CD4-positive, alpha-beta memory T cell (primary cell): ENCODE measurements around the gene ANKS3. TPM values are rescaled to one million over a fixed set of nuclear protein-coding genes. Genes with fewer than 3 reads are reported as not detected.

Experiments used
- CTCF ChIA-PET: fragments of 350-600 bp; sonication (Branson Sonifier 250); formaldehyde crosslinking; loops from one replicate; lab custom pipeline; 2021; ENCODE audit warnings: inconsistent platforms; ENCODE audit not compliant: partially characterized antibody; lab: Charles Lee
- POLR2A ChIA-PET: fragments of 350-600 bp; sonication (Branson Sonifier 250); formaldehyde crosslinking; loops from one replicate; lab custom pipeline; 2021; ENCODE audit not compliant: partially characterized antibody; lab: Charles Lee
- DNase-seq, 5 donors: peaks; one replicate each; pipeline versions ENCODE4 v3.0.0 to v3.0.0-alpha.2; 2020 to 2022; ENCODE audit warnings: mixed read lengths in 1 of 5
- H3K27ac ChIP-seq: one replicate; pipeline ENCODE4 v1.7.0; 2013; ENCODE audit warnings: low read depth, low read length
- H3K27me3 ChIP-seq: 2 replicates; pipeline ENCODE4 v1.7.0; 2013; ENCODE audit warnings: mild to moderate bottlenecking, low read length, moderate library complexity; ENCODE audit not compliant: insufficient read depth
- H3K36me3 ChIP-seq: 2 replicates; pipeline ENCODE4 v1.7.0; 2013; ENCODE audit warnings: mild to moderate bottlenecking, low read length, moderate library complexity; ENCODE audit not compliant: insufficient read depth
- H3K4me1 ChIP-seq: 2 replicates; pipeline ENCODE4 v1.7.0; 2013; ENCODE audit warnings: mild to moderate bottlenecking, low read length, moderate library complexity; ENCODE audit not compliant: insufficient read depth
- H3K4me3 ChIP-seq, 2 donors: one replicate each; pipeline ENCODE4 v1.7.0; 2013; ENCODE audit warnings: low read length in 2 of 2, mild to moderate bottlenecking in 1 of 2
- H3K9me3 ChIP-seq, 2 donors: one replicate each; pipeline ENCODE4 v1.7.0; 2013; ENCODE audit warnings: low read length in 2 of 2, control low read depth in 1 of 2; ENCODE audit not compliant: control insufficient read depth in 1 of 2
- H3K27ac Mint-ChIP-seq, 7 donors: one replicate each; pipeline ENCODE4 v1.8.0; 2020 to 2021; ENCODE audit warnings: mixed read lengths in 7 of 7, mild to moderate bottlenecking in 6 of 7, inconsistent platforms in 3 of 7, moderate library complexity in 3 of 7
- H3K27me3 Mint-ChIP-seq, 2 donors: one replicate each; pipeline ENCODE4 v1.8.0; 2020 to 2021; ENCODE audit warnings: mixed read lengths in 2 of 2
- H3K36me3 Mint-ChIP-seq, 2 donors: one replicate each; pipeline ENCODE4 v1.8.0; 2020 to 2021; ENCODE audit warnings: mixed read lengths in 2 of 2, inconsistent platforms in 1 of 2, mild to moderate bottlenecking in 1 of 2
- H3K4me1 Mint-ChIP-seq, 4 donors: one replicate each; pipeline ENCODE4 v1.8.0; 2020 to 2021; ENCODE audit warnings: mixed read lengths in 4 of 4, mild to moderate bottlenecking in 1 of 4
- H3K4me3 Mint-ChIP-seq, 8 donors: one replicate each; pipeline ENCODE4 v1.8.0; 2020 to 2021; ENCODE audit warnings: mixed read lengths in 8 of 8, mild to moderate bottlenecking in 7 of 8, moderate library complexity in 6 of 8, inconsistent platforms in 3 of 8
- H3K9me3 Mint-ChIP-seq, 8 donors: one replicate each; pipeline ENCODE4 v1.8.0; 2020 to 2021; ENCODE audit warnings: mixed read lengths in 8 of 8, mild to moderate bottlenecking in 5 of 8, inconsistent platforms in 3 of 8, moderate library complexity in 1 of 8
- intact Hi-C: fragments of 100-400 bp; cut with micrococcal nuclease; formaldehyde crosslinking; loops from one replicate; pipeline ENCODE4 v1.15.1; 2023
- polyA plus RNA-seq, 2 donors: library from polyadenylated mRNA; unstranded; fragments of 300-500 nt; fragmentation: Illumina TruSeq; gene quantifications; one replicate each; pipeline ENCODE4 v1.2.3, GENCODE V29; 2021
- total RNA-seq, 2 experiments: library from RNA; stranded (reverse); gene quantifications; one replicate each; pipeline ENCODE4 v1.2.3, GENCODE V29; 2021

Gene ANKS3
- total and polyA plus RNA-seq, 4 experiments from 2014 or later: 0.91 to 33.9 (median 17.1) TPM

GRCh38 chr16:4754865-4755264 is 20.8 kb upstream of the ANKS3 start:
- POLR2A ChIA-PET: no interaction called here
- Mint-ChIP-seq H3K27ac (no peak overlapping the region), H3K9me3 (peaks cover 0 to 2% (median 0%) of the 10 kb centered on the region in 8 donors), H3K36me3 (peaks cover 39 to 49% of the 10 kb centered on the region in 2 donors), H3K4me1 (peaks cover 0 to 5% (median under 1%) of the 10 kb centered on the region in 4 donors), H3K4me3 (no peak overlapping the region), H3K27me3 (no peaks in the 10 kb centered on the region)
- H3K9me3 ChIP-seq: no peaks in the 10 kb centered on the region
- no peak for DNase-seq
- no peak overlapping the region for H3K4me3 ChIP-seq
- CTCF ChIA-PET: no interaction called here
- no peaks in the 10 kb centered on the region for H3K4me1 ChIP-seq
- H3K36me3 ChIP-seq: peaks cover 48% of the 10 kb centered on the region
- intact Hi-C loops: no loop called here
- H3K27me3 ChIP-seq: no peaks in the 10 kb centered on the region
- H3K27ac ChIP-seq: no peak overlapping the region

- Histone ChIP-seq H3K4me3 (no peak overlapping the region), H3K36me3 (peaks cover 33% of the 10 kb centered on the region), H3K27ac (no peak overlapping the region), H3K4me1 (no peaks in the 10 kb centered on the region), H3K27me3 (no peaks in the 10 kb centered on the region), H3K9me3 (no peaks in the 10 kb centered on the region)
- Mint-ChIP-seq H3K9me3 (peaks cover 0 to 2% (median 0%) of the 10 kb centered on the region in 8 donors), H3K36me3 (peaks cover 30 to 36% of the 10 kb centered on the region in 2 donors), H3K4me1 (peaks cover 0 to 14% (median 0%) of the 10 kb centered on the region in 4 donors), H3K27ac (no peak overlapping the region), H3K4me3 (no peak overlapping the region), H3K27me3 (no peaks in the 10 kb centered on the region)
- intact Hi-C loops: no loop called here
- ChIA-PET POLR2A (interaction anchor here (0.5 to 1.0 kb wide), 2 partner anchors 15 kb away, joined by 3 read pairs; no protein-coding TSS in a partner anchor), CTCF (no interaction called here)
- no peak for DNase-seq
Observed at GRCh38 chr16:4753227-4753626, 19.2 kb upstream of the ANKS3 start.

- Mint-ChIP-seq H3K27ac (no peak overlapping the region), H3K4me3 (no peak overlapping the region), H3K9me3 (peaks cover 0 to 2% (median 0%) of the 10 kb centered on the region in 8 donors), H3K36me3 (peaks cover 30 to 34% of the 10 kb centered on the region in 2 donors), H3K4me1 (peaks cover 1 to 21% (median 6%) of the 10 kb centered on the region in 4 donors), H3K27me3 (no peaks in the 10 kb centered on the region)
- Histone ChIP-seq H3K4me3 (no peak overlapping the region), H3K9me3 (no peaks in the 10 kb centered on the region), H3K36me3 (peaks cover 30% of the 10 kb centered on the region), H3K4me1 (no peaks in the 10 kb centered on the region), H3K27ac (no peak overlapping the region), H3K27me3 (no peaks in the 10 kb centered on the region)
- DNase-seq: no peak
- intact Hi-C loops: no loop called here
- ChIA-PET POLR2A (interaction anchor here (0.5 to 1.2 kb wide), 2 partner anchors 16 kb away, joined by 3 read pairs; no protein-coding TSS in a partner anchor), CTCF (no interaction called here)
Observed at GRCh38 chr16:4752351-4753100, 18.5 kb upstream of the ANKS3 start.

DNA sequence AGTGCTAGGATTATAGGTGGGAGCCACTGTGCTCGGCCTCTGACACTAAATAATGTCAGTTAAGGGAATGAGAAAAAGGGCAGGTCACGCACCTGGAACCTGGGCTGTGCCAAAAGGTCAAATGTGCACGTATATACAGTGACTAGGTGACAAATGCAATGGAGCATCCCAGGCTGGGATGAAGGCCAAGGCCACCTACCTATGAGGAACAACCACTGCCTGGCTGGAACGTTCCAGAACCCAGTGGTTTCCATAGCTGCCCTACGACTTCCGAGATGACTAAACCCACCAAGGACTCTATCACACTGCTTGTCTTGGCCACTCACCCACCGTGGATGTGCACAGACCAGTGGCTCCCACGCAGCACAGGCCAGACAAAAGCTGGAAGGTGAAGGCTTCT is 16.8 kb upstream of the ANKS3 start:
- H3K4me1 ChIP-seq: no peaks in the 10 kb centered on the region
- Mint-ChIP-seq H3K4me1 (peaks cover 1 to 22% (median 8%) of the 10 kb centered on the region in 4 donors), H3K27me3 (no peaks in the 10 kb centered on the region), H3K36me3 (peaks cover 24 to 27% of the 10 kb centered on the region in 2 donors), H3K27ac (no peak overlapping the region), H3K9me3 (peaks cover 0 to 2% (median 0%) of the 10 kb centered on the region in 8 donors), H3K4me3 (no peak overlapping the region)
- H3K4me3 ChIP-seq: no peak overlapping the region
- H3K9me3 ChIP-seq: no peaks in the 10 kb centered on the region
- intact Hi-C loops: no loop called here
- ChIA-PET CTCF (no interaction called here), POLR2A (interaction anchor here (0.6 to 1.2 kb wide), 2 partner anchors 8 to 18 kb away, joined by 3 to 4 read pairs; no protein-coding TSS in a partner anchor)
- H3K36me3 ChIP-seq: peaks cover 30% of the 10 kb centered on the region
- DNase-seq: no peak
- H3K27ac ChIP-seq: no peak overlapping the region
- H3K27me3 ChIP-seq: no peaks in the 10 kb centered on the region

- Mint-ChIP-seq H3K4me1 (peaks cover 1 to 19% (median 8%) of the 10 kb centered on the region in 4 donors), H3K27ac (peak overlapping the region in 1 of 7 donors; percentile 53), H3K36me3 (peaks cover 16 to 21% of the 10 kb centered on the region in 2 donors), H3K4me3 (no peak overlapping the region), H3K27me3 (no peaks in the 10 kb centered on the region), H3K9me3 (no peaks in the 10 kb centered on the region)
- no peak for DNase-seq
- Histone ChIP-seq H3K9me3 (no peaks in the 10 kb centered on the region), H3K27me3 (no peaks in the 10 kb centered on the region), H3K4me3 (no peak overlapping the region), H3K27ac (no peak overlapping the region), H3K36me3 (peaks cover 27% of the 10 kb centered on the region), H3K4me1 (no peaks in the 10 kb centered on the region)
- ChIA-PET POLR2A (interaction anchor here (0.6 kb wide), 1 partner anchor 12 kb away, joined by 3 read pairs; no protein-coding TSS in a partner anchor), CTCF (no interaction called here)
- intact Hi-C loops: no loop called here
Observed at GRCh38 chr16:4749700-4750257, 15.7 kb upstream of the ANKS3 start.

DNA sequence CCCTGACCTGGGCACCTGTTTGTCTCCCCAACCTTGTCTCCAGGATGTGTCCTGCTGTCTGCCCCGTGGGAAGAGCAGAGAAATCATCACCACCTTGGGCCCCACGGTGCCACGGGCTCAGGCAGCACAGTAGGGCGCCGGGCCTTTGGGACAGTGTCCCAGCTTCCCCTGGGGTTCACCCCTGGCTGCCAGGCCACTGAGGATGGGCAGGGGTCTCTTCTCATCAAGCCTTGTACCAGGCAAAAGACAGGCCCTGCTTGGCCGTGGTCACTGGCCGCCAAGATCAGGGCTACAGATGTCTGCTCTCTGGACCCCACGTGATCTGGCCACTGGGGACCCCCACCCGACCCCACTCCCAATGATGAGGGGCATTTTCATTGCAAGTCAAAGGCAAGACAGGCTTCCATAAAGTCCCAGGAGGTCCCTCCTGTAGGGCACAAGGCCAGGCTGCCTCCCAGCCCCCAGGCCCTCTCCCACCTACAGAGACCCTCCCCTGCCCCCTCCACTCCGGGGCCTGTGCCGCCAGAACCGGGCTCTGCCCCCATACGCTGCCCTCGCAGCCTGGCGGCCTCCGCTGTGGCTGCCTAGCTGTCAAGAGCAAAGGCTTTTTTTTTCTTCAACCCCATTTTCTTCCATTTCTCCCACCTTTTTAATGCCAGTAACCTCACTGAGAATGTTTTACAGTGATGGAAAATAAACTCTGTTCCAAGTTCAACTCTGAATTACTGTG is 14.8 kb upstream of the ANKS3 start:
- CTCF ChIA-PET: interaction anchor here (0.7 kb wide), 1 partner anchor 18 kb away, joined by 3 read pairs; no protein-coding TSS in a partner anchor
- H3K36me3 ChIP-seq: peaks cover 26% of the 10 kb centered on the region
- Mint-ChIP-seq H3K9me3 (no peaks in the 10 kb centered on the region), H3K4me3 (peak overlapping the region in 1 of 8 donors; percentile 13), H3K4me1 (peaks cover 1 to 19% (median 8%) of the 10 kb centered on the region in 4 donors), H3K27me3 (no peaks in the 10 kb centered on the region), H3K27ac (peak overlapping the region in 5 of 7 donors; percentile 32 to 78 (median 43)), H3K36me3 (peaks cover 14 to 21% of the 10 kb centered on the region in 2 donors)
- H3K27ac ChIP-seq: no peak overlapping the region
- H3K9me3 ChIP-seq: no peaks in the 10 kb centered on the region
- POLR2A ChIA-PET: interaction anchor here (1.3 kb wide), 1 partner anchor 13 kb away, joined by 3 read pairs; no protein-coding TSS in a partner anchor
- intact Hi-C loops: no loop called here
- H3K27me3 ChIP-seq: no peaks in the 10 kb centered on the region
- H3K4me1 ChIP-seq: no peaks in the 10 kb centered on the region
- no peak for DNase-seq
- no peak overlapping the region for H3K4me3 ChIP-seq
